GM21619 (cell line): ENCODE results near the gene CSRNP3.

Experiments
- ATAC-seq: cut with Tn5 transposase; IDR thresholded peaks from one replicate; pipeline ENCODE4 v1.9.1; 2021; ENCODE audit not compliant: unreplicated experiment

Gene CSRNP3

GRCh38 chr2:165678882-165679281 is 209.4 kb downstream of the CSRNP3 start:
- no peak for ATAC-seq

GRCh38 chr2:165679621-165680020 is 210.1 kb downstream of the CSRNP3 start:
- ATAC-seq, result no peak

GRCh38 chr2:165681841-165682240 is 212.3 kb downstream of the CSRNP3 start:
- no peak for ATAC-seq

- ATAC-seq, result no peak
Measured at GRCh38 chr2:165682546-165682945, 213.0 kb downstream of the CSRNP3 start.

- ATAC-seq, result no peak
Measured at GRCh38 chr2:165686800-165687199, 217.3 kb downstream of the CSRNP3 start.

- no peak for ATAC-seq
Measured at GRCh38 chr2:165687426-165688002, 218.0 kb downstream of the CSRNP3 start.

- ATAC-seq, result no peak
Measured at GRCh38 chr2:165691615-165692014, 222.1 kb downstream of the CSRNP3 start.

GRCh38 chr2:165692906-165693305 is 223.4 kb downstream of the CSRNP3 start:
- ATAC-seq, result no peak

- ATAC-seq, result no peak
Measured at GRCh38 chr2:165693838-165694237, 224.3 kb downstream of the CSRNP3 start.

GRCh38 chr2:165697748-165698443 is 228.4 kb downstream of the CSRNP3 start:
- no peak for ATAC-seq

- ATAC-seq, result peak; percentile 84
Measured at GRCh38 chr2:165698444-165698884, 229.0 kb downstream of the CSRNP3 start.

GRCh38 chr2:165699946-165700345 is 230.4 kb downstream of the CSRNP3 start:
- ATAC-seq, result no peak

GRCh38 chr2:165700531-165700930 is 231.0 kb downstream of the CSRNP3 start:
- no peak for ATAC-seq

- no peak for ATAC-seq
Measured at GRCh38 chr2:165701147-165701546, 231.6 kb downstream of the CSRNP3 start.

GRCh38 chr2:165706960-165707487 is 237.5 kb downstream of the CSRNP3 start:
- no peak for ATAC-seq

- no peak for ATAC-seq
Measured at GRCh38 chr2:165716091-165716490, 246.6 kb downstream of the CSRNP3 start.

- ATAC-seq, result no peak
Measured at GRCh38 chr2:165718610-165719210, 249.2 kb downstream of the CSRNP3 start.

GRCh38 chr2:165720511-165720910 is 251.0 kb downstream of the CSRNP3 start:
- no peak for ATAC-seq

GRCh38 chr2:165725421-165725820 is 255.9 kb downstream of the CSRNP3 start:
- no peak for ATAC-seq
